Sciatic nerve (tissue), 2 donors: ENCODE results near the gene CFAP74. TPM values are rescaled to one million over a fixed set of nuclear protein-coding genes. Genes with fewer than 3 reads are reported as not detected.

Source experiments
- ATAC-seq: fragments of 200-7000 bp; cut with Tn5 transposase; one replicate; pipeline ENCODE4 v1.9.1; 2020; ENCODE audit warnings: mild to moderate bottlenecking, moderate library complexity
- DNase-seq: peaks from one replicate; pipeline ENCODE4 v3.0.0-alpha.2; 2020; ENCODE audit warnings: low spot score
- intact Hi-C: fragments of 100-400 bp; cut with DNase I; formaldehyde crosslinking; loops from one replicate; pipeline ENCODE4 v1.14.2; 2022
- total RNA-seq: library from RNA; stranded (reverse); fragmentation: NEBNext Ultra II Directional; extraction: Animal tissue kit (Norgen Biotek cat#: 25700); gene quantifications from one replicate; pipeline ENCODE4 v1.2.1, GENCODE V29; 2021
- donor health status: DM: no; HTN: no; CAD: no.
- donor health status: DM: no; HTN: no; CAD: no.

The CFAP74 gene, protein sequence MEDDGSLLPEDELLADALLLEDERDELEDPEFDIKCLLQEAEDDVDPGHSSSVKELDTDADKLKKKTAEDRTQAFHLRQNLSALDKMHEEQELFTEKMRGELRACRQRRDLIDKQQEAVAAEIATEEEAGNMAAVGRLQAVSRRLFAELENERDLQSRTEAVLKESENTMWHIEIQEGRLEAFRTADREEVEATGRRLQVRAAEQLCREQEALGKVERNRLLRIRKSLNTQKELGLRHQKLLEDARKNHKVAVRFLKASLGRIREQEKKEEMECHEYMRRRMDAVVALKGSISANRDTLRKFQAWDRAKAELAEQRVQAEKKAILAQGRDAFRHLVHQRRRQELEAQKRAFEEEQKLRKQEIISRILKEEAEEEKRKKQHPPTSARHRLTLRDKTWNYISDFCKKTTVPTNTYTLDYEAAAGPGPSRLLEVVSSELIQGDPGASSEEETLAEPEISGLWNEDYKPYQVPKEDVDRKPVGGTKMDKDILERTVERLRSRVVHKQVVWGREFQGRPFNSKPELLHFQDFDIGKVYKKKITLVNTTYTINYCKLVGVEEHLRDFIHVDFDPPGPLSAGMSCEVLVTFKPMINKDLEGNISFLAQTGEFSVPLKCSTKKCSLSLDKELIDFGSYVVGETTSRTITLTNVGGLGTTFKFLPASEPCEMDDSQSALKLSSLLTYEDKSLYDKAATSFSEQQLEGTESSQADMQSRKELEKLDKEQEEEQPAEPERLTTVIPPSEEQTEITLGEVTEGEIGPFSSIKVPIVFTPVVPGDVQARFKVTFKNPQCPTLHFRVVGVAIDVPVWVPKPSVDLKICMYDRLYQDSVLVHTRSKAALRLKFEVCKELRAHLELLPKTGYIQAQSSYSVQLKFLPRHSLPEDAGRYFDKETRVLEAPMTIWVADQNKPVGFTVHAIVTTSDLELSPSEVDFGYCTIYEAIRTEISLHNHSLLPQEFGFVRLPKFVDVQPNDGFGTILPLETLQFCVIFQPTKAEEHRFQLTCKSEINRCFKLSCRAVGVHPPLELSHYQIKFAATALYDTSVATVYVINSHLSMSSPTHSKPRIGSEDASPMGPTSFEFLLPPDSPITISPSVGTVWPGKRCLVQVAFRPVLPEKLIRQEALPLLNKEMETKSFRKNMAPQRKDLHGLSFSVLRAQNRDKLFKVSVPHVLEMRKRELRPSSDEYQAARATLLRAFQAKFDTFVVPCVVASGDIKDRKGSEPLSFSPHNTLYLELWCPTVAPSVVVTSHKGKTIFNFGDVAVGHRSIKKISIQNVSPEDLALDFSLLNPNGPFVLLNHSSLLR (N-terminal part only)
- total RNA-seq: 0.09 TPM

DNA sequence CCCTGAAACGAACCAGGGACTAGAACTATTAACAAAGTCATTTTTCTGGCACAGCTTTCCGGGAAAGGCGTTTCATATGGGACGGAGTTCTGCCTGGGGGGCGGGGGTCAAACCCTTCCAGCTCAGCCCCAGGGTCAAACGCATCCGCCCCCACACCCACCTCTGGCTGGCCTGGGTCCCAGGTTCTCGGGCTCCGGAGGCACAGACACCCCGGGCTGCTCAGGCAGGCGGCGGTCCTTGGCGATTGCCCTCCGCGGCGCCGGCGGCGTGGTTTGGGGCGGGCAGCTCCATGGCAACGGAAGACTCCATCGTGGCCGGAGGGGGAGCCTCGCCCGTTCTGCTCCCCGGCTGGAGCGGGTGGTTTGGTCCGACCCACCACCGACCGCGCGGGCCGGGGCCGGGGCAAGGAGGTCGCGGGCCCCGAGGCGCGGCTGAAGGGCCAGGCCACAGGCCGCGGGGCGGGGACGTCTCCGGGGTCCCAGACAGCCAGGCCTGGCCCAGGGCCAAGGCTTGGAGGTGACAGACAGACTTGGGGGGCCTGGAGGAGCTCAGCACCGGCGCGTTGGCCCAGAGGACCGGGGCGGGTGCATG lies at the start of gene CFAP74:
CFAP74 (minus strand) TSS at position 246 of the 591 bp plus-strand sequence. CDS start 12,830 bp downstream, outside the sequence.
- intact Hi-C loops: no loop called here

DNA sequence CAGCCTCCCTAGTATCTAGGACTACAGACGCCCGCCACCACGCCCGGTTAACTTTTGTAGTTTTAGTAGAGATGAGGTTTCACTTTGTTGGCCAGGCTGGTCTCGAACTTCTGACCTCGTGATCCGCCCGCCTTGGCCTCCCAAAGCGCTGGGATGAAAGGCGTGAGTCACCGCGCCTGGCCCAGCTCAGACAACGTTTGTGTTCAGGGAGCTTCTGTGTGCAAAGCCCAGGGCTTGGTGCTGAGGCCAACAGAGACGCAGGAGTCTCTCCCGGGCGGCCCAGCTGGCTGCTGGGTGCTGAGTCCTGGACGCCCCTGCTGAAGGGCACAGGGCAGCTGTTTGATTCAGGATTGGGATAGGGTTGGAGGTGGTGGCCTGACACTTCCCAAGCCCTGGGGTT lies 49.6 kb upstream of the CFAP74 start:
- DNase-seq: no peak

More for the DNA sequence above, at the start of gene CFAP74:
- DNase-seq: no peak
- no peak for ATAC-seq

DNA sequence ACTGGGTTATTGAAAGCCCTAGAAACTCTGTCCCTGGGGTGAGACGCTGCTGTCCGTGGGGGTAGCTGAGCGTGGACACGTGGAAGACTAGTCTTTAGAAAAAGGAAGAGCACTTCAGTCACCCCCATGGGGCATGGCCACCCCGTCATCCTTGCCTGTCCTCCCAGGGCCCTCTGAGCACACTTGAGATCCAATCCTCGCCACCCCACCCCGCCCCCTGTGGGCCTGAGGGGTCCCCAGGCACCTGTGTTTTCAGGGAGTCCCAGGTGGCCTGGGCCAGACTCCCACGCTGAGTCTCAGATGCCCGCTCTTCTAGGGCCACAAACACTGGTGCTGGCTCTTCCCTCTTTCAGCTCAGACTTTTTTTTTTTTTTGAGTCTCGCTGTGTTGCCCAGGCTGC lies 49.2 kb upstream of the CFAP74 start:
- ATAC-seq: no peak
- no peak for DNase-seq
- intact Hi-C loops: no loop called here

More for the DNA sequence above, 49.6 kb upstream of the CFAP74 start:
- intact Hi-C loops: no loop called here
- ATAC-seq: no peak

DNA sequence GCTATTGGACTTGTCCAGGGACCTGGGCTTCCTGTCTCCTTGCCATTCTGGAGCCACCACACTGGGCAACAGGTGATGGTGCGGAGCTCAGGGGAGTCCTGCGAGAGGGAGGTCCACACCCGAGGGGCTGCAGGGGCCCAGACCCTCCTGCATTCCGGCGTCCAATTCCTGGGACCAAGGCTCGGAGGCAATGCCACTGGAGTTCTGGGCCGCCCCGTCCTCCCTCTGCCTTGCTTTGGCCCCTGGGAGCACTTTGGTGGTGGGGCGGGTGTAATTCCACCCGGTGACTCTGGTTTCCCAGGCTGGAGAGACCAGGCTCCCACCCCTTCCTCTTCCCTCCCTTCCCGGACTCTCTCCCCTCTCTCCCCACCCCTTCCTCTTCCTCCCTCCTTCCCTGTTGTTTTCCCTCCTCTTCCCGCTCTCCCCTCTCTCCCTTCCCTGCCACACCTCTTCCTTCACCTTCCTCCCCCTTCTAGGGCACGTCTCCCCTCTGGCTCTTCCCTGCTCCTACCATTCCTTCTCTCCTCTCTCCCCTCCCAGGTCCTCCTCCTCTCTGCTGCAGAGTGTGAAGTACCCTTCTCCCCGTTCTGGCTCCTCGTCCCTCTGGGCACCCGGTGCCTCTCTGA lies 48.6 kb upstream of the CFAP74 start:
- no peak for DNase-seq
- ATAC-seq: no peak
- intact Hi-C loops: no loop called here

DNA sequence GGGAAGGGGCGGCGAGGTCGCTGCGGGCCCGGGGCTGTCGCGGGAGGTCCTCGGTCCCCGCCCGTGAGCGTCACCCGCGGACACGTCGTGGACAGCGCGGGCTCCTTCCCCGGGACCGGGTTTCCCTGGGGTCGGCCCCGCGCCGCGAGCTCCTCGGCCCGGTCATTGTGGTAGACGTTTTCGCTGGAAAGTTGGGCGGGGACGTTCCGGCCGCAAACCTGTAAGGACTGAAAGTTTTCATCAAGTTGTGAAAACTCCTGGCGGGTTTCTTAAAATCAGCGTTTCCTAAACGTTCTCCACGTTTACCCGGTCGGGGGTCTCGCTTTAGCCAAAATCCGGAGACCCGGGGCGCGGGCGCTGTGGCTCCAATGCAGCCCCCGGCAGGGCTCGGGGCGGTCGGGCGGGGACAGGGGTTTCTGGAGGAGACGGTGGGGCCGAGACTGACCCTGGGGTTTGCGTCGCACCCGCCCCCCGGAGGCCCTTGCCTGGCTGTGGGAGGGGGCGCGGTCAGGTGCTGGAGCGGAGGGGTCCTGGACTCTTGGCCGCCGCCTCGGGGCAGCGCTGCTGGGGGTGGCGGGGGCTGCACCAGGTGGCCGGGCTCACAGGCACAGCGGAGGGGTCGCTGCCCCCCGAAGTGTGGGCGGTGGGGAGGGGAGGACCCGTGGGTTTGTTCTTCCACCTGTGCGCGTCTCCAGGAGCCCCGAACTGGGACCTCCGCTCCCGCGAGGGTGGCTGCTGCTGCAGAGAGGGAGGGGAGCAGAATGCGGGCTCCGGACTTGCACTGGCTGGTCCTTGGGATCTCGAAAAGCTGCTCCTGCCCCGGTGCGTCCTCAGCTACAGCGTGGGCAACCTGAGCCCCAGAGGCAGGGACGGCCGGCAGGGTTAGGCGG lies 47.5 kb upstream of the CFAP74 start:
- intact Hi-C loops: no loop called here
- DNase-seq (no peak), ATAC-seq (no peak)

DNA sequence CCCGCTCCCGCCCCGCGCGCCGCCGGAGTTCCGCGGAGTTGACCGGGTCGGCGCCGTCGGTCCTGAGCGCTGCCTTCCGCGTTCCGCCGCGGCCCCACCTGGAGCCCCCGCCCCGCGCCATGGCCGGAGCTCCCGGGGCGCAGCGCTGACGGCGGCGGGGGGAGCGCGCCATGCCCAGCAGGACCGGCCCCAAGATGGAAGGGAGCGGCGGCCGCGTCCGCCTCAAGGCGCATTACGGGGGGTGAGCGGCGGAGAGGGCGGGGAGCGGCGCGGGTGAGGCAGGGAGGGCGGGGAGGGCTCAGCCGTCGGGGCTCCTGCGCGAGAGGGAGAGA lies 46.8 kb upstream of the CFAP74 start:
- no peak for ATAC-seq
- intact Hi-C loops: no loop called here

DNA sequence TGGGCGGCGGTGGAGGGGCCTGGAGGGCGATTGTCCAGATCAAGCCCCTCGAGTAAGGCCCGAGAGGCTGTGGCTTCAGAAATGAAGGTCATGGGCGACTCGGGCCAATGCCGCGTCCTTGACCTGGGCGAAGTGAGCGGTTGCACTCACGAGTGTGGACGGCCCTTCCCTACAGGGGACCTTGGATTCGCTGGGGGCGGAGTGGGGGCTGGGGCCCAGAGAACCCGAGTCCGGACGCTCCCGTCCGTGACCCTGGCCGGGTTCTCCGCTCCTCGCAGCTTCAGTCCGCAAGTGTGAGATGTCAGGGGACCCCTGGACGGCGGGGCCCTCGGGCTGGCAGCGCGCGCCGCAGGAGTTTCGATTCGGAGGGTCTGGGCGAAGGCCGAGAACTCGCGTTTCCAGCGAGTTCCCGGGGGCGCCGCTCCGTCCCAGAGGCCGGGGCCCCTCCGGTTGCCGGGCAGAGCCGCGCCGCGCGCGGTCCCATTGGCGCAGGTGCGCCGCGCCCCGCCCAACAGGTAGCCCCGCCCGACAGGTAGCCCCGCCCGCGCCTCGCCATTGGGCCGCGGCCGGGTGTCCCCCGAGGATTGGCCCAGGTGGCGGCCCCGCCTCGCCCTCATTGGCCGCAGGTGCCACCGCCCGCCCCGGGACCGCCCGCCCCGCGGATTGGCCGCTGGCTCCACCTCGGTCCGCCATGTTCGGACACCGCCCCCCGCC lies 46.3 kb upstream of the CFAP74 start, which contains the start of gene PRKCZ:
PRKCZ (plus strand) TSS at position 694 of the 714 bp plus-strand sequence. CDS start 220 bp downstream, outside the sequence.
- ATAC-seq: no peak
- intact Hi-C loops: loop anchor here (10.0 kb wide), 1 partner anchor 95 kb away; no protein-coding TSS in a partner anchor

More for the DNA sequence above, 46.8 kb upstream of the CFAP74 start:
- no peak for DNase-seq

DNA sequence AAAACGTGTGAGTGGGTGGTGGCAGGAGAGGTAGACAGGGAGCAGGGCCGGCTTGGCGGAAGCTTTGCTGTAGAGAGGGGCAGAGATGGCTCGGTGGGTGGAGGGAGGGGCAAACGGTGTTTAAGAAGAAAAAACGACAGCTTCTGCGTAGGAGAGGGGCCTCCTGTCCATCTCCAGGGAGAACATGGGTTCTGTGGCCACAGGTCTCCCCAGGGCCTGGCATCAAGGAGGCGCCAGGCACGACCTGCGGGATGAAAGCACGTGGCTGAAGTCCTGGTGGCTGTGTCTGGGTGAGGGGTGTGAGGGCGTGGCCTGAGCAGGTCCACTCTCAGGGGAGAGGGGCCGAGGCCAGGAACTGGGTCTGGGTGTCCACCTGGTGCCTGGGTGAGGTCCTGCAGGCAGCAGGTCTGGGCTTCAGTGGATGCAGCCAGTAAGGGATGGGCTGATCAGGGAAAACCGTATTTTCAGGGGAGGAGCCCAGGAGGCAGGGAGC lies 45.7 kb upstream of the CFAP74 start:
- ATAC-seq (no peak), DNase-seq (no peak)
- intact Hi-C loops: loop anchor here (10.0 kb wide), 1 partner anchor 94 kb away; no protein-coding TSS in a partner anchor

More for the DNA sequence above, 46.3 kb upstream of the CFAP74 start, which contains the start of gene PRKCZ:
- no peak for DNase-seq

DNA sequence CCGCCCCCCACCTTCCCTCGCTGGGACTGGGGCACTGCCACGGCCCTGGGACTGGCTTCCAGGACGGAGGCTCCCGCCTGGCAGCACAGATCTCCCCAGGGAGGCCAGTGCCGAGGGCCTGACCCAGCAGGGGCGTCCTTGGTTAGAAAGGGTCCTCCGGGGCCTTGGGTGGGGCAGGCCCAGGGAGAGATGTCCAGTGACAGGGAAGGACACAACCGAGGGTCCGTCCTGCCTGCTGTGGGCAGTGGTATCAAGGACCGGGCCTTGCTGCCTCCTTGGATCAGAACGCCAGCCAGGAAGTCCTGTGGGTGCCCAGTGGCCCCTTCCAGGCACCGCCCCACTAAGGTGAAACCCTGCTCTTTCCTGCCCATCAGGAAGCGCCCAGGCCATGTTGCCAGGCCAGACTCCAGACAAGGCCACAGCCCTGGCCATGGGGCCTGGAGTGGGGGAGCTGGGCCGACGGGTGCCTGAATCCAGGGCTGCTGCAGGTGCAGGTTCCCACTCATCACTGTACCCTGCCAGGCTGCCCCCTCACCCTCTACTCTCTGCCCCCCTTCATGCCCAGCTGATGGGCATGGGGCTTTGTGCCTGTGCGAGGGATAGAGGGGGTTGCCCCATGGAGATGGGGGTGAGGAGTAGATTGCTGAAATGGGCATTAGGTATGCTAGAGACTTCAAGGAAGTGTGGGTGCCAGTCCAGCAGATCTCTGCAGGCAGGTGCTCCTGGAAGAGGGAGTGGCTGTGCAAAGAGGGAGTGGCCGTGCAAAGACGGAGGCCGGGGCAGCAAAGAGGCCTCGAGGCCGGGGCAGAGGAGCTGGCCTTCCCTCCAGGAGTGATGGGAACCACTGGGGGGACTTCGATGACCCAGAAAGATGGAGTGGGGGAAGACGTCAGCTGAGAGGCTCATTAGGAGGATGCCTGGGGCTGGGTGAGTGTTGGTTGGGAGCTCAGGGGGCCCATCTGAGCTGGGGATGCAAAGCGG lies 44.5 kb upstream of the CFAP74 start:
- no peak for DNase-seq
- intact Hi-C loops: loop anchor here (10.0 kb wide), 1 partner anchor 93 kb away; no protein-coding TSS in a partner anchor
- ATAC-seq: no peak

DNA sequence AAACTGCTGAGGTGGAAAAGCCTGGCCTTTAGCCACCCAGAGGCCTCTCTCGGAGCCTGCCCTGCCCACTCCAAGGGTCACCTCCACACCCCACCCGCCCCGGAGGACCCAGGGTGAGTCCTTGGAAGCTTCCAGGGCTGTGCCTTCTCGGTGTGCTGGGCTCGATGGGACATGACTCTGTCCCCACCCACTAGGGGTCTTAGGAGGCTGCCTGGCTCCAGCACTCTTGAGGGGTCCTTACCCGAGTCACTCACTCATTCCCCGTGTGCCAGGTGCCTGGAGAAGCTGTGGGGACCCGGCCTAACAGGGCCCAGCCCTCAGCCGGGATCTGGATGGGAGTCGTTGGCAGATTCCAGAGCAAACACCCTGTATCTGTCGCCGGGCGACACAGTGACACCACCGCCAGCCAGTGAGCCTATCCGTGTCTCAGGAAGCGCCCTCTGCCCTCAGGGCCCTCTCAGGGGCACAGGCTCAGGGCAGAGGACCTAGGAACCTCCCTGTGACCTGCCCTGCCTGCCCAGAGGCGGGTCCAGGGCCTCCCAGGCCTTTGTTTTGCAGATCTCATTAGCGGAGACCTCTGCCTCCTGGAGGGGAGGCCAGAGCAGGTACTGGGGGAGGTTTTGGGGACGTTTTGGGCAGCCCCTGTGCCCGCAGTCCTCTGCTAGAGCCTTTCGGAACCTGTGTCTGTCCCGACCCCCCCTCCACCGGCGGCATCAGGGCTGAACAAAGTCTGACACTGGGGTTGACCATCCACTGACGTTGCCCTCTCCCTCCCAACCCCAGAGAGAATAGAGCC lies 43.6 kb upstream of the CFAP74 start:
- DNase-seq (no peak), ATAC-seq (no peak)
- intact Hi-C loops: loop anchor here (10.0 kb wide), 1 partner anchor 92 kb away; no protein-coding TSS in a partner anchor

DNA sequence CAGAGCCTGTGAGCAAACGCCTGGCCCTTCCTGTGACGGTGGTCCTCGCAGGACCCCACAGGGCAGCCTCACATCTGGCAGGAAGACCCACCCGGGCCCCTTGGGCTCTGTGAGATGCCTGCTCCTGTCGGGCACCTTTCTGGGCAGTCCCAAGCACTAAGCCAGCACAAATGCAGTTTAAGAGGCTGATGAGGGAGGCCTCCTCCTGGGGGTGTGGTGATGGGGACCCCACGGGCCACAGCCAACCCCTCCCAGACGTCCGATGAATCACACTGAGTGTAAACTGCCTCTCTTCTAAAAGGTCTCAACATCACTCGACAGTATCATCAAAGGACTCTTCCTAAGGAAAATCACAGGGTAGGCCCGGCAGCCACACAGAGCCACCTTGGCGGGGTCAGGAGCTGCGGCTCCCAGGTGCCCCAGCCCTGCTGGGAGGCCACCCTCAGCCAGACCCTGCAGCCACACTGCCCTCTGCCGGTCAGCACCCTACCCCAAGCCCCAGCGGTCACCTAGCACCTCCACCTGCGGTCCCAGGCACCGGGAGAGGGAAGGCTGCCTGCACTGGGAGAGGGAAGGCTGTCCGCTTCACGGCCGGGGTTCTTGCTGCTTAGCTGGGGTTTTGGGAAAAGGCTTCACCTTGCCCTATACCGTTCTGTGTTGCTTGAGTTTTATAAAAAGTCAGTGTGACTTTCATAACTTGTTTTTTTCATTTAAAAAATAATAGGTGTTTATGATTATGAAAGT lies 42.8 kb upstream of the CFAP74 start:
- DNase-seq (no peak), ATAC-seq (peak; percentile 34)
- intact Hi-C loops: loop anchor here (10.0 kb wide), 1 partner anchor 92 kb away; no protein-coding TSS in a partner anchor

DNA sequence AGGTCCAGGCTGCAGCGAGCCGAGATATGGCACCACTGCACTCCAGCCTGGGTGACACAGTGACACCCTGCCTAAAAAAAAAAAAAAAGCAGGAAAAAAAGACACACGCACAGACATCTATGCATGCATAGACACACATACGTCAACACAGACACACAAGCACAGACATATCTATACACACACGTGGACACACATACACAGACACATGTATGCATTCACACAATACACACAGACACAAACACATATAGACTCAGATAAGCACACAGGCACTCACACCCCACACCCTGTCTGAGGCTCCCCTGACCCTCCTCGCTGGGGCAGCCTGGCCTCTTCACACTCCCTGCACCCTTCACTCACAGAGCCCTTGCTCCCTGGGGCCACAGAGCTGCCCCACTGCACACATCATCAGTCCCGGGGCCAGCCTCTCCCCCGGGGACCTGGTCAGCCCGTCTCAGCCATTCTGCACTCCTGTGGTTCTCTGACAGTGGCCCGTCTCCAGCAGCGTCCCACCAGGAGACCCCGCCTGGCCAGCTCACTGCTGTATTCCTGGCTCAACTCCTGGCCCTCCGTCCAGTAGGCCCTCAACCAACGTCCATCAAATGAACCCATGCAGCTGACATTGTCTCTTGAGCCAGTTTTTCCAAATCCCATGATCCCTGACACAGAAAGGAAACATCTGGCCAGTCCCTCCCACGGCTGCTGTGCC lies 42.0 kb upstream of the CFAP74 start:
- intact Hi-C loops: loop anchor here (10.0 kb wide), 1 partner anchor 91 kb away; no protein-coding TSS in a partner anchor
- ATAC-seq: no peak

More for the DNA sequence above, 42.0 kb upstream of the CFAP74 start:
- DNase-seq: no peak
